Stimulated activated CD4-positive, alpha-beta T cell treated with anti-CD3 and anti-CD28 coated beads, Interleukin-12 subunit alpha, Interleukin-12 subunit beta, amount 100 ng/mL, for 4 hours (primary cell): ENCODE measurements around the gene ZDHHC8.
"Not testable (repeated sequence)": the region's sequence is repeated elsewhere in the genome, so short reads cannot be mapped to it uniquely, and the experiment has no call there.

Experiments
- DNase-seq: peaks from one replicate; pipeline ENCODE4 v3.0.0-alpha.2; 2020

Gene ZDHHC8

DNA sequence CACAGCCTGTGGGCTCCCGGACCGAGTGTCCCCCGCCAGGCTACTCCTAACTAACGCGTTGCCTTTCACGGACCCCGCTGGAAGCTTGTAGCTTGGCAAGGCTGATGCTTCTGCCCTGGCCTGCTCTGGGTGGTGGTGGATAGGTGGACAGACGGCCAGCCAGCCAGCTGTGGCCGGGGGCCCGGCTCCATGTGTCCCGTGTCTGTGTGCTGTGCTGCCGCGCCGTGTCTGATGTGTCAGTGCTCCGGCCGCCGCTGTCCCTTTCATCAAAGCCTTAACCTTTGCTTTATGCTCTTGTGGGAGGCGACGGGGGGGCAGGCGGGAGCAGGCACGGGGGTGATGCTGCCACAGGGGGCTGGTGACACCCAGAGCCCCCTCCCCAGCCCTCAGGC is 14.2 kb downstream of the ZDHHC8 start:
- DNase-seq = no peak

DNA sequence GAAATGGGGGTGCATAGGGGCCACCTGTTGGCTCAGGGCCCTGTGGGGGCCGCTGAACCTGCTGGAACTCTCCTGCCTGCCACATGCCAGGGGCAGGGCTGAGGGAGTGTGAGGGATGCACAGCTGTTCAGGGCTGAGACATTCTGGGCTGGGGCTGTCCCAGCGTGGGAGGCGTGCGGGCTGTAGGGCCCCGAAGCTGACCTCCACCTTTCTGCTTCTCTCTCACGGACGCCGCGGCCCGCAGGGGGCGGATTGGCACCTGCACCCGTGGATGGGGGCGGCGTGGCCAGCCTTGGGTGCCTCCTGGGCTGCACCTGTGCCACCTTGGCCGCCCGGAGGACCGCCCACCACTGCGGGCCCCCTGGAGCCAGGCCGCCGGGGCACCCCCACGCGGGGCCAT is 15.2 kb downstream of the ZDHHC8 start:
- no peak for DNase-seq

DNA sequence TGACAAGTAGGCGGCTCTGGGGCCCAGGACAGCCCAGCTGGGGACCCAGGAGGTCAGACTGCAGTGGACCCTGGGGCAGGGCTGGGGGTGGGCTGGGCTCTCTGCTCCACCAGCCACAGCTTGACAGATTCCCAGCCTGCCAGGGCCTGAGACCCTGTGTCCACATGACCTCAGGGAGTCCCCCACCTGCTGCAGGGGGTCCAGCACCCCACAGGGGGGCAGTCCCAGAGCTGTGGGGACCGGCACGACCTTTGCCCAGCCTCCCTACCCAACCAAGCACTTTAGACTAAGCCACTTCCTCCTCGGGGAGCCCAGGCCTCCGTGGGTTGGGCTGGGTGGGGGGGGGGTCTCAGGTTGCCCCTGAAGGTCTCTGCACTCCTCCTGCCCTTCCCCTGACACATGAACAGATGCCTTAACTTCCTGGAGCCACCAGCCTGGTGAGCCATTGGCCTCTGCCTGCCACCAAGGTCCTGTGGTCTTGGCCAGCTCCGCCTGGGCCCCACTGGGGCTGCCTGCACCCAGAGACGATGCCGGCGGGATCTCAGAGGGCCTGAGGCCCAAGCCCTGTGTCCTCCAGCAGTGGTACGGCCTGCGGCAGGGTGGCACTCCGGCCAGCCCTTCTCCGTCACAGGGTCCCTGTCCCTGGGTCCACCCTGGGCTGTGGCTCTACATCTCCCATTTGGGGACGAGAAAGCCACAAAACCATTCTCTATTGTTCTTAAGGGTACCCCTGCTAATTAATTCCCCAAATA is 15.8 kb downstream of the ZDHHC8 start:
- DNase-seq = no peak

DNA sequence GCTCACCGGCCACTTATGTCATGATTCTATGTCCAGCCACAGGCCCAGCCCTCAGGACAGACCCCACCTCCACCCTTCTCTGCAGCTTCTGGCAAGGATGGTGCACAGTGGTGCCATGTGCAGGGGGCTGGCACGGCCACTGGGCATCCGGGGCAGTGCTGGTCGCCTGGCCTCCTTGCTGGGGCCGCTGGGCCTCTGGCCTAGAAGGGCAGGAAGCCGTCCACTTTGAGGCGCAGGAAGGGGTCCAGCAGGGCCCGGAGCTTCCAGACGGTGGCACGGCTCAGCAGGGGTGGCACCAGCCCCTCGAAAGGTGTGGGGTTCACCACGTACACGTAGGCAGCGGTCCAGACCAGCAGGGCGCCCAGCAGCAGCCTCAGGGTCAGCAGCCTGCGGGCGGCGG is 16.8 kb downstream of the ZDHHC8 start:
- no peak for DNase-seq

DNA sequence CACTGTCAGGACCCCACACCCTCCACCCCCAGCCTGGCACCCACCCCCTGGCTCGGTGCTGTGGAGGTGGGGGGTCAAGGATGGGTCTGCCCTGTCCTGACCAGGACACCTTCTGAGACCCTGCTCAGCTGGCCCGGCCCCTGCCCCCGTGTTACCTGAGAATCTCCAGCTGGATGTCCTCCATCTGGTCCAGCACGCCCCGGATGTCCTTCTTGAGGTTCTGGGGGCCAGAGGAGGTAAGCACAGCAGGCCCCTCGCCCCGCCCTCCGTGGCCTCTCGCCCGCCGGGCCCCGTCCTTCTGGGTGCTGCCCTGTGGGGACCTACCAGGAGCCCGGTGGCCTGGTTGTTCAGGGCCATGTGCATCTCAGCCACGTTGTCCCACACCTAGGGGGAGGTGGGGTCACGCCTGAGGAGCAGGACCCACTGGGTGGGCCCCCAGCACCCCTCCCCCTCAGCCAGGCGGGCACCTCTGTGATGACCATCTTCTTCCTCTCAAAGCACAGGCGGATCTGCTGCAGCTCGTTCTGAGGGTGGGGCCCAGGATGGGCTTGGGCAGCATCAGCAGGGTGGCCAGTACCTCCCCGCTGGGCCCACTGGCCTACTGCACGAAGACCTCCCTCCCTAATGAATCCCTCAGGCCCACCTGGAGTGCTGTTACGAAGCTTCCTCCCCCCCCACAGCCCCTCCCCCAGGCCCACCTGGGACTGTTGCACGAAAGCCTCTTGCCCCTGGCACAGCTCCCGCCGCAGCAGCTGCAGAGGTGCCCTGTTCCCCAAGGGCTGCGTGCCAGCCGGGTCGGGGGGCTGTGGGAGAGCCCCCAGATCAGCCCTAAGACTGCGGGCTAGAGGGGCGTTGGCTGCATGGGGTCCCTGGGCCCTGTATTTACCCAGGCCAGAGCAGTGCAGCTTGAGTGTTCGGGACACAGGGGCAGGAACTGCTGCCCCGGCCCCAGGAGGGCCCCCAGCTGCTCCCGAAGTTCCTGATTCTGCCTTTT is 17.9 kb downstream of the ZDHHC8 start:
- no peak for DNase-seq

DNA sequence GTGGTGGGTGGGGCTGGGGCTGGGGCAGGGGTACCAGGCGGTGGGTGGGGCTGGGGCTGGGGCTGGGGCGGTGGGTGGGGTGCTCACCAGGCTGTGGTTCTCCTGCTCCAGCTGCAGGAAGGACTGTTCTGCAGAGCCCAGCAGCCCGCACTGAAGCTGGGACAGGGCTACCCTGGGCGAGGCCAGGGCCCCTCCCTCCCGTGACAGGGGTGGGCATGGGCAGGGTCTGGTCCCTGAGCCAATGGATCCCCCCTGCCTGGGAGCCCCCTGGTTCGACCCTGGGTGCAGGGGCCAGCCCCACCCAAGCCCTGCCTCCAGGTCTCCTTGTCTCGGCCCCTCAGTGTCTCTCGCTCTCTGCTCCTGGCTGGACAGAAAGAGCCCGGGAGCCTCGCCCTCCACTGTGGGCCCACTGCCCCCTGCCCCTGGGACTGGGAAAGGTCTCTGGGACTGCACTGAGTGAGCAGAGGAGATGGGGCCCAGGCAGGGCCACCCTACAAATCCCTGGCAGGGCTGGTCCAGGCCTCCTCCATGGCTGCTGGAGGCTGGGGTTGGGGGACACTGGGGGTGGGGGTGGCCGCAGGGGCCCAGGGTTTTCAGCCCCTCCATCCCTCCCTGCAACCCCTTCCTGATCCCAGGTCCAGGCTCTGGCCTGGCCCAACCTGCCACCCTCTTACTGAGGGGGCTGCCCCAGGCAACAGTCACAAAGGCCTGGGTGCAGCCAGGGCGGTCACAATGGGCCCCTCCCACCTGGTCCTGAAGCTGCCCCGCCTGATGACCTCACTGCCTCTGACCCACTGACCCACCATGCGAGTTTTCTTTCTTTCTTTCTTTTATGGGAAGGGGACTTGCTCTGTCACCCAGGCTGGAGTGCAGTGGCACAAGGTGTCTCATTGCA is 19.0 kb downstream of the ZDHHC8 start, which contains the start of gene CCDC188:
Gene CCDC188 (minus strand): TSS at position 675 of the 895 bp plus-strand sequence. CDS start 69 bp downstream, at position 606.
- no peak for DNase-seq

DNA sequence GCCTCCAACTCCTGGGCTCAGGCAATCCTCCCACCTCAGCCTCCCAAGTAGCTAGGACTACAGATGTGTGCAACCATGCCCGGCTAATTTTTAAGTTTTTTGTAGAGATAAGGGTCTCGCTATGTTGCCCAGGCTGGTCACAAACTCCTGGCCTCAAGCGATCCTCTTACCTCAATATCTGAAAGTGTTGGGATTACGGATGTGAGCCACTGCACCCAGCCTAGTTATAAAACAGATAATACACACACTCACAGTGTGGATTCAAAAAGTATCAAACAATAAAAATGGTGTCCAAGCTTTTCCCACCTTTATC is 19.6 kb downstream of the ZDHHC8 start:
- no peak for DNase-seq

DNA sequence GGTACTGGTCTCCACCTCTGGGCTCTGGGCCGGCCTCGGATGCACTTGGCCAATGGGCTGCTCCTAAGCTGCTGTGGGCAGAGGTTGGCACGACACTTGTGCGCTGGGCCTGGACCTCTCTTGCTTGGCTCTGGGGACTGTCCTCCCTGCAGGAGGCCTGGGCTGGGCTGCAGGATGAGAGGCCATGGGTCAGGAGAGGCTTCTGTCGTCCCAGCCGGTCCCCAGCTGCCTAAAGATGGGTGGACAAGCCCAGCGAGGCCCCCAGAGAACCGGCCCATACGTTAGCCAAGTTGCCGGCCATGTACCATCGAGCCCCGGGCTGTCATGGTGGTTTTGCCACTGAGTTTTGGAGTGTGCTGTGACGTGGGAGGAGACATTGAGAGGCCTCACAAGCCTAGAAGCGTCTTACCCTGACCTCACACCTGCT is 20.9 kb downstream of the ZDHHC8 start:
- no peak for DNase-seq

DNA sequence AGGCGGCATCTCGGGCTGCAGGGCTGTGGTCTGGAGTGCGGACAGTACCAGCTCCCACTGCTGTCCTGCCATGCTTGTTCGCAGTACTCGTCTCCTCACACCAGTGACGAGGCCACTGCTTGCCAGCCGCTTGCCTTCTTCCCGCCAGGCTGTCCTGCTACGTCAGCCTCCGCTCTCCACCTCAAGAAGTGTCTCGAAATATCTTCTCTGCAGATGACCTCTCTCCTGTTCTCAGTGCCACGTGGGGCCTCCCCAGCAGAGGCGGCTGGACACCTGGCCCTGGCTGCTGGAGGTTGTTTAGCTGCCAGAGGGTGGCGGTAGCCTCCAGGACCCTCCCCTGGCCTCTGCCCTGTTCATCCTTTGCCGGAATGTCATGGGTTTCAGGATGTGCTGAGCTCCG is 22.3 kb downstream of the ZDHHC8 start:
- no peak for DNase-seq

DNA sequence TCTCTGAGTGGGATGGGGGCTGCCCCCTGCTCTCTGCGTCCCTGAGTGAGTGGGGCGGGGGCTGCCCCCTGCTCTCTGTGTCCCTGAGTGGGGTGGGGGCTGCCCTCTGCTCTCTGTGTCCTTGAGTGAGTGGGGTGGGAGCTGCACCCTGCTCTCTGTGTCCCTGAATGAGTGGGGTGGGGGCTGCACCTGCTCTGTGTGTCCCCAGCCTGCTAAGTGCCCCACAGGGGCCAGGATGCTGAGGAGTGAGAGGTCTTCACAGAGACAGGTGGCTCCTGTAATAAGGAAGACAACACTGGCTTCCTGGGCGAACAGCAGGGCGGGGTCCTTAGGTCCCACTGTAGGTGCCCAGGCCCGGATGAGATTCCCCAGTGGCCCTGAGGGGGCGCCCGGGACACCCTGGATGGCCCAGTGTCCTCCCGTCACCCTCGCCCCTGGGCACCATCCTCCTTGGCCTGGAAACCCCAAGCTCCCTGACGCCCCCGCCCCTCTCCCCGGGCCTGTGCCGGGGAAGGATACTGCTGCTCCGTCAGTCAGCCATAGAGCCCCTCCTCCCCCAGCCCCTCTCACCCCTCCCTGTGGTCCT is 23.1 kb downstream of the ZDHHC8 start:
- no peak for DNase-seq

DNA sequence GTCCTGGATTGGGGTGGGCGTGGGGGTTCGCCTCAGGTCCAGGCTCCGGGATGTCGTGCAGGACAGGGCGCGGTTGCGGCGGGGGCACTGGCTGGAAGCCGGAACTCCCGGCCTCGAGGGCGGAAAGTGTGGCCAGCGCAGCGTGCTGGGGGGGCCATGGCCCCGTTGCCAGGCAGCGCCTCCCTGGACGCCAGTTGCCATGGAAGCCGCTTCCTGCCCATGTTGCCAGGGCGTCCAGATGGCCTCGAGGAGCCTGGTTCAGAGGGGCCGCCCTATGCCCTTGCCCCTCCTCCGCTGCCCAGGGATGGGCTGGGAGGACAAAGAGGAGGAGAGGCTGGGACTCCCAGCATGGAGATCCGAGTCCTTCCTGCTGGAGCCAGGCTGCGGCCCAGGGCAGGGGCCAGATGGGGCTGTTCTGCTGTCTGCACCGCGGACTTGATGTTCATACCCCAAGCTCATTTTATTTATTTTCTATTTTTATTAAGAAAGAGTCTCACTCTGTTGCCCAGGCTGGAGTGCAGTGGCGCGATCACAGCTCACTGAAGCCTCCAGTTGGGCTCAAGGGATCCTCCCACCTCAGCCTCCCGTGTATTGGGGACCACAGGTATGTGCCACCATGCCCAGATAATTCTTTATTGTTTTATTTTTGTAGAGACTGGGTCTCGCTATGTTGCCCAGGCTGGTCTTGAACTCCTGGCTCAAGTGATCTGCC is 23.9 kb downstream of the ZDHHC8 start:
- DNase-seq = no peak

DNA sequence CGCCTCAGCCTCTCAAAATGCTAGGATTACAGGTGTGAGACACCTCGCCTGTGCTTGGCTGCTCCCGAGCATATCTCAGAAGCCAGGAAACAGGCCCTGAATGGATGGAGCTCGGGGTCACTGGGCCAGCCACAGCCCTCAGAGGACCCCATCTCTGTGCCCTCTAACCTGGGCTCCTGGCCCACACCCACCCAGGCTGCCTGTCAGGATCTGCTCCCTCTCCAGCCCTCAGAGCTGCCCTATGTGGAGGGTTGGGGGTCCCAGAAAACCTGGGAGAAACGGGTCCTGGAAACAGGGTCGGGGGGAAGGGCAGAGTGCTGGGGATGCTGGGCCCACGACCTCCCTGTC is 24.4 kb downstream of the ZDHHC8 start:
- DNase-seq = no peak

DNA sequence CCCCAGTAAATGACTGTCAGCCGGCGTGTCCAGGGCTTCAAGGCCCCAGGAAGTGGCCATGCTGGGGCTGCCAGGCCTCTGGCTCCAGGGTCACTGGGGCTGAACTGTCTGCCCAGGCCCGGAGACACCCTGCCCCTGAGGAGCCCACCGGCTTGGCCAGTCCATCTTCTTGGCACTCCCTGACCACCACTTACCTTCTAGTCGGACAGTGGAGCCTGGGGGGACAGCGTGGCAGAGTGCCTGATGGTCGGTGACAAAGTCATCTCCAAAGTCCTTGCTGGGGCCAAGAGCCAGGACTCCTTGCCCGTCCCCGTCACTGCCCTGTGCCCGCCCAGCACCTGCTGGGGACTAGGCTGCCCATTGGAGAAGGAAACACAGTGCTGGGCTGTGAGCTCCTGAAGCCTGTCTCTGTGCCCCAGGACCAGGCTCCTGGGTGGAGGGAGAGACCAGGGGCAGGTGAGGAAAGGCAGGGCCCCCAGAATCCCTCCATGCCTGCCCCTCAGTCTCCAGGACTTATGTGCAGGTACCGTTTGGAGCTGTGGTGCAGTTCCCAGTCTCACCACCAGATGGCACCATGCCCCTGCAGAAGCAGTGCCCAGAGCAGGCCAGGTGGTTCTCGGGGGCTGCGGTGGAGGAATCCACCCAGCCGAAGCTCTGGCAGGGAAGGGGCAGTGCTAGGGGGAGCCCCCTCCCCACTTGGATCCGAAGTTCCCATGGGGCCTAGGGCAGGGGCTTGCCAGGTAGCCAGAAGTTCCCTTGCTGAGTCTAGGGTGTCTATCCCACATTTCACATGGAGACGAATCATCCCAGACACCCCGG is 25.2 kb downstream of the ZDHHC8 start:
- DNase-seq = peak; percentile 93

DNA sequence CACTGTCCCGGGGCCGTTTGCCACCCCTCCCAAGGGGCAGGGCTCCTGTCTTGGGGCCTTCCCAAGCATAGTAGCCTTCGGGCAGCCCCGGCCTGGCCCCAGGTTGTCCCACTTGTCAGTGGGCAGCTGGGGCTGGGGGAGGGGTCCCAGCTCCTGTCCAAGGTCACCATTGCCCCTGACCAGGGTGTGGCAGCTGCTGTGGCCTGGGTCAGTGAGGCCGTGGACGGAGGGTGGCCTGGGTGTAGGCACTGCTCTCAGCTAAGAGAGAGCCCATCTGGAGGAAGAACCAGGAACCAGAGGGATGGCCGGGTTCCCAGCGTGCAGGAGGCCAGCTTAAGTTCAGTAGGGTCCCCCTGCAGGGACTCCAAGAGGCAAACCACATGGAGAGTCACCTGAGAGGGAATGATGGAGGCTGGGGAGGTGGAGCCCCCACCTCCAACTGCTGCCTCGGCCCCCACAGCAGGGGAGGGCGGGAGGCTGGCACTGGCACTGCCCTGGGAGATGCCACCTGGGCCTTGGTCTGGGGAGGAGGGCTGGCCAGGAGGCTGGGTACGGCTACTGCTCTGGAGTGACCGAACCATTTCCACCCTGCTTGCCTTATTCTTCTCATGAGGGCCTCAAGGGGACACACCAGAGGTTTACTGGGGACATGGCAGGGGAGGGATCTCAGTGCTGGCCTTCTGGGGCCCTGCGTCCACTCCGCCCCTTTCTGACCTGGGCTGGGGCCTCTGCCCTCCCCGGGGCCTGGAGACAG is 26.0 kb downstream of the ZDHHC8 start:
- no peak for DNase-seq

DNA sequence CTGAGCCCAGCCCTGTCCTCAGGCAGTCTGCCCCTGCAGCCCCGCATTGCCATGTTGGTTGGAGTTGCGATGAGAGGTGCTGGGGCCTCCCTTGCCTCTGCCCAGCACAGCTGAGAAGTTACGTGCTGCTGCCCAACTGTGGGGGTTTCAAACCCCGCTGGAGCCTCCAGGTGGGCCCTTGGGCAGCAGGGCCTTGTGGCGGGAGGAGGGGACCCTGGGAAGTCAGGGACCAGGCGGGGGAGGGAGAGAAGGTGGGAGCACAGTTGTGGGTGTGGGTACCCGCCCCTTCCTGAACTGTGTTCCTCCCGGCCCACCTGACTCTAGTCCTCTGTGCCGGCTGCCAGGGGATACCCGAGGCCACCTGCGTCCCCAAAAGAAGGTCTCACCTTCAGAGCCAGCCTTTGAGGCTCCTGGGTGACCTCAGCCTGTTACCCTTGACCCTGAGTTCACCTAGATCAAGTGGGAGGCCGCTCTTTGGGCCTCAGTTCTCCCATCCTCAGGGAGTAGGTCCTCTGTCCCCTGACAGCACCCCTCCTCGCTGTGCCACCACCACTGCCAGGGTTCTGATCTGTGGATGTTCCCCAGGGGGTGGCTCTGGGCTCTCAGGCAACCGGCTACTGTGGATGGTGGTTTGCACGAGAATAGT is 26.9 kb downstream of the ZDHHC8 start:
- DNase-seq = no peak

DNA sequence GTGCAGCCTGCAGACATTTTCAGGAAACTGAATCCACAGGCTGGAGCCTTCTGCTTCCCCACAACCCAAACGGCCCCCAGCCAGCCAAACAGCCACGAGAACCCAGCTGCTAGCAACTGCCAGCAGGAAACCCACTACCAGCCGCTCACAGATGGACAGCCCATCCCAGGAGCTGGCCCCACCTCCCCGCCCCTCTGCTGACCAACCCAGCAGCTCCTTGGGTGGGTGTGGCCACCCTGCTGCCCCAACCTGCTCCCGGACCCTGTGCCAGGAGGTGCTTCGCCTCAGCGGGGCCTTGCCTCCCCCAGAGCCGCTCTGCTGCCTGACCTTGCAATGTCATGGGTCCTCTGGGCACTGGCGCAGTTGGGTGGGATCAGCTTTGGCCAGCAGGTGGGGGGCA is 27.5 kb downstream of the ZDHHC8 start:
- DNase-seq = no peak

DNA sequence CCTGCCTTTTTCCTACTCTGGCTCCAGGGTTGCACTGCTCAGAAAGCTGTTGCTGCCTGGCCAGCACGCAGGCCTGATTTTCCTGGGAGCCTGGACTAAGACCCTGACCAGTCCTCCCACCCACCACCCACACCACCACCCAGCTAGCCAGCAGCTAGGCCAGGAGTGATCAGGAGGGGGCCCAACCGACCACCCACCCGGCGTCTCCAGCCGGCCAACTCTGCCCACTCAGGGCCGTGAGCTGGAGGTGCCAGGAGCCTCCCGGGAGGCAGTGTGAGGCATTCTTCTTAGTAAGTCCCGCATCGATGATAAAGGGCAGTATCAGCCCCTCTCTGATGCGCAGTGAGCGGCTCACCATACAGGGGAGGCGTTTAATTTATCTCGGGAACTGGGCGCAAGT is 27.9 kb downstream of the ZDHHC8 start:
- DNase-seq = not testable (repeated sequence)

DNA sequence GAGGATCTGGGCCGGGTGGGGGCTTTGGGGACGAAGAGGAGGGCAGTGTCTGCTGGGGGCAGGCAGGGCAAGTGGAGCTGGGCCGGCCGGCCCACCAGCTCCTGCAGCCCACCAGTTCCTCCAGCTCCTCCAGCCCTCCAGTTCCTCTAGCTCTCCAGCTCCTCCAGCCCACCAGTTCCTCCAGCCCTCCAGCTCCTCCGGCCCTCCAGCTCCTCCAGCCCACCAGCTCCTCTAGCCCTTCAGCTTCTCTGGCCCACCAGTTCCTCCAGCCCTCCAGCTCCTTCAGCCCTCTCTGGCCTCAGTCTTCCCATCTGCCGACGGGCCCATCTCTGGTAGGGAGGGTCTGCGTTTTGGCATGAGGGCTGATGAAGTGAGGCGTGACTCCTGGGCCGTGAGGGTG is 28.4 kb downstream of the ZDHHC8 start:
- DNase-seq = no peak

DNA sequence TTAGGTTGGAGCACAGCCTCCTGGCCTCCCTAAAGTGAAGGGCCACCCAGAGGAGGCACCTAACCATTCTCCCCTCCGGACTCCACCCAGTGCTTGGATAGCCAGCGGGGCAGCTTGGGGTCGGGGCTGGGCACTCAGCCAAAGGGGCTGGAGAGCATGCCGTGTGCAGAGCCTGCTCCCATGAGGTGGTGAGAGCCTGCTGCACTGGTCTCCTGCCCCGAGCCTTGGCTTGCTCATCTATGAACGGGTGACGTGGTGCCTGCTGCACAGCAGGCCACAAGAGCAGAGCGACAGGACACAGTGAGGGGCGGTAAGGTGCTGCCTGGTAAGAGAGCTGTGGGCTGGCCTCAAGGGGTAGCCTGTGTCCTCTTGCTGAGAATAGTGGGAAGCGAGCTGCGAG is 33.3 kb downstream of the ZDHHC8 start:
- DNase-seq = no peak

DNA sequence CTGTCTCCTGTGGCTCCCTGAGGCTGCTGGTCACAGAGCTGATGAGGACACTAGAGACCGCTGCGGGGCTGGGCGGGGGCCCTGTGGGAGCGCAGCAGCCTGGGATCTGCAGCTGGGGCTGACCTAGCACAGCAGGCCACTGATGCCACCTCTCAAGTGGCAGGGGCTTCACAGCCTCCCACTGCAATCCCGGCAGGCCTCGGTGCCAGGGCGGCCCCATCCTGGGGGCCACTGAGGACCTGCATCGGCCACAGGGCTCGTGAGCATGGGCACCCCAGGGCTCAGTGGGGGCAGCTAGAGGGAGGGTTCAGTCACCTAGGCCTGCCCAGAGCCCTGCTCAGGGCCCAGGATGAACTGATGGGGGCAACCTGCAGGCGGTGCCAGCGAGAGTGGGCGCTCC is 33.8 kb downstream of the ZDHHC8 start:
- no peak for DNase-seq
